ENCODE measurements around the gene LRRC42.

The LRRC42 gene

DNA sequence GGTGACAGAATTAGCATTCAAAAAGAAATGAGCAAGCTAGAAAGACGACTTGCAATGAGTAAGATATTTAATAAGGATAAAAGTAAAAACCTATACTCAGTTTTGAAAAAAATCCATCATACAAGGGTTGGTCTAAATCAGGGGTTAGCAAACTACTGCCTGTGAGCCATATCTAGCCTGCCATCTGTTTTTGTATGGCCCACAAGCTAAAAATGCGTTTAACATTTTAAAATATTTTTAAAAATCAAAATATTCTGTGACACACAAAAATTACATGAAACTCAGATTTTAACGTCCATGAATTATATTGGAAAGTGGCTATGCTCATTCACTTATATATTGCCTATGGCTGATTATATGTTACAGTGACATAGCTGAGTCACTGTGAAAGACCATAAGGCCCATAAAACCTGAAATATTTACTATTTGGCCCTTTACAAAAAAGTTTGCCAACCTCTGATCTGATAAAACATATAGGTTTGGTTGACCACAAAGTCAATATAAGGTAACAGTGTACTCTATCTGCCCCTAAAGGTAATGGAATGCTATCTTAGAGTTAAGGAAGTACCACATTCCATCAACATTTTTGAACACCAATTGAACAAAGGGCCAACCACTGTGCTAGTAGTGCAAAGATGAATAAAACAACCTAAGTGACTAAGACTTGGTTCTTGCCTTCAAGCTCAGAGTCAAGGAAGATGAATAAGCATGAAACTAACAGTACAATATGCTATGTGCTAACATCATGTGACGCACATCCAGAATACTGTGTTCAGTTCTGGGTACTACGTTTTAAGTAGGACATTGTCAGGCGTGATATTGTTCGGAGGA is 3.8 kb upstream of the LRRC42 start:
- DNase-seq (ENCODE audit: low read depth), result no peak

GRCh38 chr1:53943090-53943489 is 3.1 kb upstream of the LRRC42 start:
- DNase-seq (ENCODE audit: low read depth), result no peak

- no peak for DNase-seq (ENCODE audit: low read depth)
Observed at GRCh38 chr1:53943490-53944043, 2.6 kb upstream of the LRRC42 start.

DNA sequence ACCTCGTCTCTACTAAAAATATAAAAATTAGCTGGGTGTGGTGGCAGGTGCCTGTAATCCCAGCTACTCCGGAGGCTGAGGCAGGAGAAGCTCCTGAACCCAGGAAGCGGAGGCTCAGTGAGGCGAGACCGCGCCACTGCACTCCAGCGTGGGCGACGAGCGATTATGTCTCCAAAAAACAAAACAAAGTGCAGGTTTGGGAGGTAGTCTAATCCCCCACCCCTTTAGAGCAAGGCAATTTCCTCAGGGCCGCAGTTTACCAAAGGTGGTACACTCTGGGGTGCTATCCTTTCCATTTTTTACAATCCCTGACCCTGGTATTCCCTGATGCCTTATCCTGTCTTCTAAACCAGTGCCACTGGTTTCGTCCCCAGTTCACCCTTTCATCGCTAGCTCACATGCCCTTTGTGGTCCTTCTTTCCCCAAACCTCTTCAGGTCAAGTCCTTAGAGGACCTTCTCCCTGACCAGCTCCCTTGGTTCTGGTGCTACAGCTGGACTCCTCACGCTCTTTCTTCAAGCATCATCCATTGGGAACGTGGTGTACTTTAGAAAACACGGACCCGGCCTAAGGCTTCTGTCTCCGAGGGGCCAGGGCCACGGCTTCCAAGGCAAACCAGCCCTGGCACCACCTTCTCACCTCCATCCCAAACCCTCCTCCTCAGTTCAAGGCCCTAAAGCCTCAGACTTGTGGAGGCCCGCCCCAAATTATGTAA is 1.5 kb upstream of the LRRC42 start:
- no peak for DNase-seq (ENCODE audit: low read depth)

DNA sequence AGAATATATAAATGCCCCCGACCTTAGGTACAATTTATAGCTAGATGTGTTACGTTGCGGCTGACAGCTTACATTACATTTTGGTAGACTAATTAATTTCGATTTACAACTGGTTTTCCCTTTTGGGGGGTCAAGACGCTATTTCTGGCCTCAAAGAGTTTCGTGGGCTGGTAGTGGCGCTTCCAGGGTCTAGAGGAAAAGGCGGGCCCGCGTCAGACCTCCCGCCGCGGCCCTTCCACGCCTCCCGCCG is 1.0 kb upstream of the LRRC42 start:
- no peak for DNase-seq (ENCODE audit: low read depth)

- DNase-seq (ENCODE audit: low read depth), result peak; percentile 99
Observed at GRCh38 chr1:53945433-53946251, 508 bp upstream of the LRRC42 start, which contains the start of gene IFT25. IFT25 (minus strand) TSS chr1:53945699; CDS start chr1:53940082, 5,617 bp downstream.

GRCh38 chr1:53947172-53947907 is 1.2 kb downstream of the LRRC42 start:
- DNase-seq (ENCODE audit: low read depth), result no peak

GRCh38 chr1:53948291-53948690 is 2.1 kb downstream of the LRRC42 start:
- DNase-seq (ENCODE audit: low read depth), result no peak

DNA sequence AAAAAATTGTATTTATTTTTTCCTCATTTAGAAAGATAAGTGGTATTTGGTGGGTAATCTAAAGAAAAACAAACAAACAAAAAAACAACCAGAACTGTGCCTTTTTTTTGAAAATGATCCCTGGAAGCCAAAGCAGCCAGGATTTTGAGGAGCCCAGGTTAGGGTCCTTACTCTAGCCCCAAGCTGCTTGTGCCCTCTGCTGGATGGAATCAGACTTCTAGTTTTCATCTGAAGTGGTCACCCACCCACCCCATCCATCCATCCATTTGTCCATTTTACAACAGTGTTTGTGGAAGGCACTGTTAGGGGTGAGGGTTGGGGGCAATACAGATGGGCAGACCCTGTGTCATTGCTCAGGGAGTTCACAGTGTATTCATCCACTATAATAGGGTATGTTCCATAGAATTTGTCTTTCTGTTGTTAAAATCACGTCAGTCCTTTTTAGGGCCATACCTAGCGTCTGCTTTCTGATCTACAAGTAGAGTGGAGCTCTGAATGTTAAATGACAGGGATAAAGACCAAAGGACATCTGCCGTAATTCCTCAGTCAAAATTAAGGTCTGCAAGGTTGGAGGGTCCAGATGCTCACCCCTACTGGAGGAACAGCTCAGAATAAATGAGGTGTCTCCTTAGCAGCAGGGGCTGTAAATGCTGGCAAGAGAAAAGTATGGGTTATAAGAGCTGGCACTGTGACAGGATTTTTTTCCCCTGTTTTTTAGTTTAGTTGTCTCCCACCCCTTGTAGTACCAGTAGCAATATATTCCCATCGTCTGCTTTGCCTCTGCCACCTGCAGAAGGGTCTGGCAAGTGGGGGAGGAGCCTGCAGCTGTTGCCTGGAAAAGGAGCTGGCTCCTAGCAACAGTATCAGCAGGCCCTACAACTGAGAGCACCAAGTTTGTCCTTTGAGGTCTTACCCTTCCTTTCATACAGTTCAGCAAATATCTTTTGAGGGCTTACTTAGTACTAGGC is 3.2 kb downstream of the LRRC42 start:
- DNase-seq (ENCODE audit: low read depth), result no peak

DNA sequence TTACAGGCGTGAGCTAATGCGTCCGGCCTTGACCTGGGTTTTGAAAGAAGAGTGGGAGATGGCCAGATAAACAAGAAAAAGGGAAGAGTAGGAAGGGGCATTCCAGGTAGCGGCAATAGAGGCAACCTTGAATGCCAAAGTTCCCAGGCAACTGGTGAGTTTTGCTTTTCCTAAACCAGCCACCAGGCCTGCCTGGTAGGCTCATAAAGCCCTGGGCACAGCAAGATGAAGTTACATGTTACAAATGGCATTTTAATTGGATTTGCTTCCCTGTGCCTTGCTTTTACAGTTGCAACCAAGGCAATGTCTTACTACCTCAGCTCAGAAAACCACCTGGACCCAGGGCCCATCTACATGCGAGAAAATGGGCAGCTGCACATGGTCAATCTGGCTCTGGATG is 5.5 kb downstream of the LRRC42 start:
- DNase-seq (ENCODE audit: low read depth), result no peak

DNA sequence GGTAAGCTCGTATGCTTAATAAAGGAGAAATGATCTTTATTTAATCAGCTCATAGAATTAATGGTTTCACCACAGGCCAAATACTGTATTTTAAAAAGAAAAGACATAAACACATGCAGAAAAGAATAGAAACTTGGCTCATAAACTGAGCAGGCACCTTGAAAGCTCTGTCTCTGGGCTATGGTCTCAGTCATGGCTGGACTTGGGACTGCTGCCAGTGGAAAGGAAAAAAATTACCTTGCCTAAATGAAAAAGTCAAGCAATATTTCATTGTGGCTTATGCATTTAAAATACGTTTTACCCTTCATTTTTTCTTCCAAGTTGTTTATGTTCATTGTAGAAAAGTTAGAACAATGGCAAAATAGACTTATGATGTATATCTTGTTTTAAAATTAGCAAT is 8.0 kb downstream of the LRRC42 start:
- no peak for DNase-seq (ENCODE audit: low read depth)

- no peak for DNase-seq (ENCODE audit: low read depth)
Observed at GRCh38 chr1:53956308-53957168, 10.4 kb downstream of the LRRC42 start.

- no peak for DNase-seq (ENCODE audit: low read depth)
Observed at GRCh38 chr1:53957194-53957818, 11.2 kb downstream of the LRRC42 start.

DNA sequence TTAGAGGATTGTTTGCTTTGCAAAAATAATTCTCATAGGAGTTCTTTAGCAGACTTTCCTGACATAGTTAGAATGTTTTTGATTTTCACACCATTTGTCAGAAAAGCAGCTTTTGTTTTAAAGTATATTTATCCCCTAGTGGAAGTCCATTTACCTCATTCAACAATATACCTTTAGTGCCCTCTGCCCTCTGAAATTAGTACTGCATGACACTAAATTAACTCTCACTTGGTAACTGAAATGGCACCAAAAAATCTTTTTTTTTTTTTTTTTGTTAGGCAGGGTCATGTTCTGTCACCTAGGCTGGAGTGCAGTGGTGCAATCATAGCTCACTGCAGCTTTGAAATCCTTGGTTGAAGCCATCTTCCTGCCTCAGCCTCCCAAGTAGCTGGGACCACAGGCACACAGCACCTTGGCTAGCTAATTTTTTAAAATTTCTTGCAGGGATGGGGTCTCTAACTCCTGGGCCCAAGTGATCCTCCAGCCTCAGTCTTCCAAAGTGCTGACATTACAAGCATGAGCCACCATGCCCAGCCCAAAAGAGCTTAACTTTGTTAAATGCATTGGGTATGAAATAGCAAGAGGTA is 13.6 kb downstream of the LRRC42 start:
- DNase-seq (ENCODE audit: low read depth), result no peak

- DNase-seq (ENCODE audit: low read depth), result no peak
Observed at GRCh38 chr1:53962395-53962794, 16.2 kb downstream of the LRRC42 start.

DNA sequence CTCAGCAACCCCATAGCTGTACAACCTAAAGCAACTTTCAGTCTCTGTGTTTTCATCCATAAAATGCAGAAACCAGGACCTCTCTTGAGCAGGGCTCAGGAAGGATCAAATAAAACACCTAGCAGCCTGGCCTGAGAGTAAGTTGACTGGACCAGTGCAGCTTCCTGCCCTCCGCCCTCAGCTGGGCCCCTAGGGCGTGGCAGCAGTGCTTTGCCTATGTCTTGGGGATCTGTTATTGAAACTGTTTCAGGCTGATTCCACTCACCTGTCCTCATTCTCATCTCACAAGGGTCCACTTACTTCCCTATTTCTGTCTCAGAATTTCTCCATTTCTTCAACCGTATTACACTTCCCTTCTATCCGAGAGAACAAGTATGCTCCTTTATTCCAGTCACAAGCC is 17.3 kb downstream of the LRRC42 start:
- no peak for DNase-seq (ENCODE audit: low read depth)

DNA sequence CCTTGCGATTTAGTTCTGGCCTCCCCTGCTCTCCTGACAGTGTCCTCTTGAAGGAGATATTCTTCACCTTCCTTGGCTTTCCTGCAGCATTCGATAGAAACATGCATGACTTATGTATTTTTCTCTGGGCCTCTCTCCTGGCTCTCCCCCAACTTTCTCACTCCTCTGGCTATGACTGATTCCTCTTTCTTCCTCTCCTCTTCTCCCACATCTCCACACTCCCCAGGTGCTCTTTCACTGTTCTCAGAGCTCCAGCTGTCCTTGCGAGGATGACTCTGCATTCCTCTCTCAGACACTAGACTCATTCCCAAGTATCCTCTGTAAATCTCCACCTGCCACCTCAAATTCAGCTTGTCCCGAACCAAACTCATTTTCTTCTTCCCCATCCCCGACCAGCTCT is 18.0 kb downstream of the LRRC42 start:
- no peak for DNase-seq (ENCODE audit: low read depth)

- DNase-seq (ENCODE audit: low read depth), result no peak
Observed at GRCh38 chr1:53966794-53967193, 20.6 kb downstream of the LRRC42 start.

All from activated gamma-delta T cell treated with anti-CD3 and anti-CD28 coated beads, Interleukin-2, amount 50 U/mL, for 16 hours (primary cell).